ENCODE results near the gene PDE10A. TPM values are rescaled to one million over a fixed set of nuclear protein-coding genes. Genes with fewer than 3 reads are reported as not detected.

PDE10A gene
- total and polyA plus RNA-seq, 2 of the 8 experiments (the other 6 are each of a cell fraction or from before 2014, with no cell fraction given): 1.1 to 2.4 TPM

DNA sequence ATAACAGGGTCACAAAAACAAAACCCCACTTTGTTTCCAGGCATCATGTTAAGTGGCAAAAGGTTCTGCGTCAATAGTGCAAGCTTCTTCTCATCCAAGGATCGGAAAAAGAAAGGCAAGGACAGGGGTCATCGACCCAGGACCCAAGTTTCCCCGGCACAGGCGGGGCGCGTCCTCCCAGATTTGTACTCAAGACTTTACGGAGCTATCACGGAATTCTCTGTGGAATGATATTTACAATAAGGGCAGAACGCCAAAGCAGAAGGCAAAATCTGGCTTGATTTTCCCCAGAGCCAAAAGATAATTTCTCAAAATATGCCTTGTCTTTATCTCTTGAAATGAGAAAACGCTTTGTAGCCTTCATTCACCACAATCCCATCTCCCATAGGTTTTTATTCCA is 25.5 kb downstream of the PDE10A start (continued):
- no peak for TF ChIP-seq TAF7 (optimal IDR thresholded peaks at IDR 0.05; ENCODE audit: borderline replicate concordance, low read depth, low read length)
